Heart right ventricle (tissue), 16 donors: Measurements from ENCODE around the gene RFTN2. TPM values are rescaled to one million over a fixed set of nuclear protein-coding genes. Genes with fewer than 3 reads are reported as not detected.

Experiments used
- ATAC-seq, 8 donors: fragments of 200-7000 bp; cut with Tn5 transposase; one replicate each; pipeline ENCODE4 v1.9.1; 2020; ENCODE audit warnings: mild to moderate bottlenecking in 8 of 8, moderate library complexity in 8 of 8, moderate number of reproducible peaks in 1 of 8
- DNase-seq, 2 donors: peaks; one replicate each; pipeline ENCODE4 v3.0.0-alpha.2; 2020
- H3K27ac ChIP-seq, 10 donors: fragments of 200-600 bp; sonication (generic) in 2 of 10; one replicate each; pipeline versions ENCODE4 v1.5.0 to v1.8.0; 2020 to 2022; ENCODE audit warnings: mild to moderate bottlenecking in 3 of 10
- H3K27me3 ChIP-seq, 7 donors: fragments of 200-600 bp; one replicate each; pipeline ENCODE4 v1.8.0; 2021 to 2022; ENCODE audit warnings: mild to moderate bottlenecking in 2 of 7
- H3K36me3 ChIP-seq, 9 donors: fragments of 200-600 bp; sonication (generic) in 1 of 9; one replicate each; pipeline versions ENCODE4 v1.5.0 to v1.8.0; 2020 to 2022; ENCODE audit warnings: mild to moderate bottlenecking in 2 of 9
- H3K4me1 ChIP-seq, 9 donors: fragments of 200-600 bp; sonication (generic) in 1 of 9; one replicate each; pipeline versions ENCODE4 v1.5.0 to v1.8.0; 2020 to 2022; ENCODE audit warnings: mild to moderate bottlenecking in 4 of 9
- H3K4me3 ChIP-seq, 10 donors: fragments of 200-600 bp; sonication (generic) in 2 of 10; one replicate each; pipeline versions ENCODE4 v1.5.0 to v1.8.0; 2020 to 2022; ENCODE audit warnings: mild to moderate bottlenecking in 7 of 10, moderate library complexity in 2 of 10
- H3K9me3 ChIP-seq, 11 donors: fragments of 200-600 bp in 10 of 11; sonication (generic) in 2 of 11; one replicate each; pipeline versions ENCODE4 v1.5.0 to v1.8.0; 2013 to 2022; ENCODE audit warnings: mild to moderate bottlenecking in 2 of 11, control low read depth in 1 of 11, moderate library complexity in 1 of 11
- WGBS, 2 donors: extraction: QIAGEN DNeasy Blood & Tissue Kit; methylation state at CpG; one replicate each; pipeline ENCODE4 v1.1.7; 2013; ENCODE audit warnings: inconsistent platforms in 1 of 2; 5-methylcytosine and 5-hydroxymethylcytosine counted together
- intact Hi-C, 10 donors: fragments of 100-400 bp; cut with DNase I; formaldehyde crosslinking; loops; one replicate each; pipeline versions ENCODE4 v1.11.1 to v1.14.2; 2022
- polyA plus RNA-seq, 2 donors: library from polyadenylated mRNA; stranded (reverse); fragments of 200-250 nt; gene quantifications; one replicate each; pipeline ENCODE4 v1.2.3, GENCODE V29; 2013
- total RNA-seq, 10 donors: library from RNA; stranded (reverse); fragmentation: NEBNext Ultra II Directional in 3 of 10; extraction: Animal tissue kit (Norgen Biotek cat#: 25700) in 3 of 10; gene quantifications; one replicate each; pipeline versions ENCODE4 v1.2.1 to v1.2.4, GENCODE V29; 2021 to 2023
- TF ChIP-seq, protein P1 (sequence below), 9 donors: fragments of 200-600 bp; sonication (generic) in 2 of 9; IDR thresholded peaks; one replicate each; pipeline versions ENCODE4 v1.5.0 to v1.8.0; 2021 to 2022; ENCODE audit warnings: antibody characterized with exemption in 9 of 9, mild to moderate bottlenecking in 5 of 9, moderate library complexity in 1 of 9
- donor health status: Arrhythmogenic right ventricular cardiomyopathy.
- donor health status: ischemic (EF 13 %, LVEDD 7.1; RV severe dilation, severe dysfunction).
- donor health status: healthy with polysubstance abuse.
- donor health status: DM: no; HTN: yes; CAD: no.
- donor health status: DM: no; HTN: no; CAD: no.
- donor health status: ischemic (EF 25% LVEDD 6.9; RV normal size, moderate dysfunction).
- donor health status: ischemic (EF 25% LVEDD 5.7; RV mildly dilated, moderate dysfunction).
- donor health status: healthy.
- donor health status: DM: yes; HTN: yes; CAD: no.
- donor health status: Ischemic cardiomyopathy.
- donor health status: ischemic (EF 35%, LVEDD 5.7; RV mildly dilated, moderate dysfunction).
- donor health status: nonischemic (EF 11% LVEDD 7.7; RV severe dilation, severe dysfunction).
- donor health status: DM: yes; HTN: yes; CAD: no.
- donor health status: PGD.
- donor health status: ischemic (EF 29% LVEDD 5.4; RV normal size, mild dysfunction).
- donor health status: nonischemic (EF 23%, LVEDD 6.1; RV moderate dilation, normal function).

The RFTN2 gene
- total and polyA plus RNA-seq, 12 donors: 1.2 to 8.4 (median 3.5) TPM

DNA sequence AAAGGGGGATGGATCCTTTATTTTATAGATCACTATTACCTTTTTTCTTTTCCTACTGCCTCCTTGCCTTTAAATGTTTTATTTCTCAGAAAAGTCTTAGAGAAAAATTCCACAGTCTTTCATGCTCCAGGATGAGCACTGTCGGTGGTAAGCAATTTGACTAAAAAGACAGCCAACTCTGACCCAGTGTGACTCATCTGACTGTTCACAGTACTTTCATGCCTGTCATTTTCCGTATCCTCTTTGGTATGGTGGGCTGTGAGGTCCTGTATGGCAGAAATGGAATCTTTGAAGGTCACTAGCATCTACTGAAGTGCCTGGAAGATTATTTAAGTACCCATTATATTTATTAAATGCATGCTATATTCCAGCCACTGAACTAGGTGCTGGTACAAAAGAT is 2.1 kb upstream of the RFTN2 start:
- Histone ChIP-seq H3K36me3 (no peaks in the 10 kb centered on the region), H3K4me3 (no peak overlapping the region), H3K27ac (peak overlapping the region in 3 of 10 donors; percentile 70 to 89 (median 80)), H3K9me3 (no peaks in the 10 kb centered on the region), H3K4me1 (peaks cover 0 to 32% (median 9%) of the 10 kb centered on the region in 9 donors), H3K27me3 (peaks cover 0 to 3% (median 0%) of the 10 kb centered on the region in 7 donors)
- ATAC-seq: peak in 1 of 8 donors; percentile 63
- WGBS, 2 donors: 44 to 45% methylated on average over 2 of the region's 2 CpGs
- DNase-seq: no peak
- TF ChIP-seq, protein P1, sequence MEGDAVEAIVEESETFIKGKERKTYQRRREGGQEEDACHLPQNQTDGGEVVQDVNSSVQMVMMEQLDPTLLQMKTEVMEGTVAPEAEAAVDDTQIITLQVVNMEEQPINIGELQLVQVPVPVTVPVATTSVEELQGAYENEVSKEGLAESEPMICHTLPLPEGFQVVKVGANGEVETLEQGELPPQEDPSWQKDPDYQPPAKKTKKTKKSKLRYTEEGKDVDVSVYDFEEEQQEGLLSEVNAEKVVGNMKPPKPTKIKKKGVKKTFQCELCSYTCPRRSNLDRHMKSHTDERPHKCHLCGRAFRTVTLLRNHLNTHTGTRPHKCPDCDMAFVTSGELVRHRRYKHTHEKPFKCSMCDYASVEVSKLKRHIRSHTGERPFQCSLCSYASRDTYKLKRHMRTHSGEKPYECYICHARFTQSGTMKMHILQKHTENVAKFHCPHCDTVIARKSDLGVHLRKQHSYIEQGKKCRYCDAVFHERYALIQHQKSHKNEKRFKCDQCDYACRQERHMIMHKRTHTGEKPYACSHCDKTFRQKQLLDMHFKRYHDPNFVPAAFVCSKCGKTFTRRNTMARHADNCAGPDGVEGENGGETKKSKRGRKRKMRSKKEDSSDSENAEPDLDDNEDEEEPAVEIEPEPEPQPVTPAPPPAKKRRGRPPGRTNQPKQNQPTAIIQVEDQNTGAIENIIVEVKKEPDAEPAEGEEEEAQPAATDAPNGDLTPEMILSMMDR (IDR thresholded peaks at IDR 0.05): no peak
- intact Hi-C loops: loop anchor here in 1 of 10 donors (5.0 kb wide), 1 partner anchor 50 kb away; no protein-coding TSS in a partner anchor

- Histone ChIP-seq H3K27me3 (peaks cover 0 to 3% (median 0%) of the 10 kb centered on the region in 7 donors), H3K27ac (peak overlapping the region in 4 of 10 donors; percentile 70 to 89 (median 78)), H3K9me3 (no peaks in the 10 kb centered on the region), H3K36me3 (no peaks in the 10 kb centered on the region), H3K4me3 (peak overlapping the region in 1 of 10 donors; percentile 54), H3K4me1 (peaks cover 0 to 32% (median 9%) of the 10 kb centered on the region in 9 donors)
- peak in 1 of 8 donors; percentile 15 for ATAC-seq
- 50 to 52% methylated on average over 3 of the region's 3 CpGs for WGBS, 2 donors
- TF ChIP-seq, protein P1 (IDR thresholded peaks at IDR 0.05): no peak
- no peak for DNase-seq
- intact Hi-C loops: loop anchor here in 1 of 10 donors (5.0 kb wide), 1 partner anchor 50 kb away; no protein-coding TSS in a partner anchor
Observed at GRCh38 chr2:197677056-197677455, 1.7 kb upstream of the RFTN2 start.

GRCh38 chr2:197675711-197676188 is 363 bp upstream of the RFTN2 start:
- 16 to 17% methylated on average over 6 of the region's 6 CpGs for WGBS, 2 donors
- Histone ChIP-seq H3K27ac (peak overlapping the region in 9 of 10 donors; percentile 49 to 89 (median 76)), H3K9me3 (peaks cover 0 to 4% (median 0%) of the 10 kb centered on the region in 11 donors), H3K27me3 (peaks cover 0 to 3% (median 0%) of the 10 kb centered on the region in 7 donors), H3K36me3 (no peaks in the 10 kb centered on the region), H3K4me3 (peak overlapping the region; percentile 20 to 58 (median 50)), H3K4me1 (peaks cover 0 to 33% (median 9%) of the 10 kb centered on the region in 9 donors)
- ATAC-seq (peak; percentile 55 to 80 (median 70)), DNase-seq (peak in 1 of 2 donors; percentile 25)
- TF ChIP-seq, protein P1 (IDR thresholded peaks at IDR 0.05): no peak
- intact Hi-C loops: loop anchor here in 1 of 10 donors (5.0 kb wide), 1 partner anchor 48 kb away; no protein-coding TSS in a partner anchor

GRCh38 chr2:197674591-197674990 is 796 bp downstream of the RFTN2 start:
- intact Hi-C loops: loop anchor here in 2 of 10 donors (5.0 kb wide), 2 partner anchors 52 to 157 kb away; partner anchors contain the start of gene MOB4 (in 1 of the 2)
- ATAC-seq (peak in 6 of 8 donors; percentile 57 to 78 (median 70)), DNase-seq (no peak)
- Histone ChIP-seq H3K36me3 (no peaks in the 10 kb centered on the region), H3K4me3 (peak overlapping the region; percentile 20 to 58 (median 50)), H3K9me3 (peaks cover 0 to 7% (median 0%) of the 10 kb centered on the region in 11 donors), H3K27me3 (peaks cover 0 to 3% (median 0%) of the 10 kb centered on the region in 7 donors), H3K27ac (peak overlapping the region; percentile 48 to 89 (median 76)), H3K4me1 (peaks cover 0 to 33% (median 9%) of the 10 kb centered on the region in 9 donors)
- WGBS, 2 donors: 33 to 36% methylated on average over 3 of the region's 3 CpGs
- TF ChIP-seq, protein P1 (IDR thresholded peaks at IDR 0.05): no peak
